NCI-H2227 (cell line): Measurements from ENCODE around the gene RARS2.
A peak's percentile ranks its signal among the peaks of the same experiment; 100 is the strongest.
"Not testable (repeated sequence)": the region's sequence is repeated elsewhere in the genome, so short reads cannot be mapped to it uniquely, and the experiment has no call there.

Experiments used
- DNase-seq: peaks from one replicate; lab custom pipeline; 2025; ENCODE audit not compliant: unreplicated experiment; lab: John Stamatoyannopoulos, UW

The RARS2 gene, protein sequence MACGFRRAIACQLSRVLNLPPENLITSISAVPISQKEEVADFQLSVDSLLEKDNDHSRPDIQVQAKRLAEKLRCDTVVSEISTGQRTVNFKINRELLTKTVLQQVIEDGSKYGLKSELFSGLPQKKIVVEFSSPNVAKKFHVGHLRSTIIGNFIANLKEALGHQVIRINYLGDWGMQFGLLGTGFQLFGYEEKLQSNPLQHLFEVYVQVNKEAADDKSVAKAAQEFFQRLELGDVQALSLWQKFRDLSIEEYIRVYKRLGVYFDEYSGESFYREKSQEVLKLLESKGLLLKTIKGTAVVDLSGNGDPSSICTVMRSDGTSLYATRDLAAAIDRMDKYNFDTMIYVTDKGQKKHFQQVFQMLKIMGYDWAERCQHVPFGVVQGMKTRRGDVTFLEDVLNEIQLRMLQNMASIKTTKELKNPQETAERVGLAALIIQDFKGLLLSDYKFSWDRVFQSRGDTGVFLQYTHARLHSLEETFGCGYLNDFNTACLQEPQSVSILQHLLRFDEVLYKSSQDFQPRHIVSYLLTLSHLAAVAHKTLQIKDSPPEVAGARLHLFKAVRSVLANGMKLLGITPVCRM

GRCh38 chr6:87589693-87590416 lies at the start of gene RARS2, which contains the start of gene ORC3:
TSS of gene RARS2 (minus strand) at chr6:87589987. CDS start at chr6:87589957, 30 bp downstream.
TSS of gene ORC3 (plus strand) at chr6:87590135. CDS start at chr6:87590169, 34 bp downstream.
- DNase-seq: peak; percentile 93

DNA sequence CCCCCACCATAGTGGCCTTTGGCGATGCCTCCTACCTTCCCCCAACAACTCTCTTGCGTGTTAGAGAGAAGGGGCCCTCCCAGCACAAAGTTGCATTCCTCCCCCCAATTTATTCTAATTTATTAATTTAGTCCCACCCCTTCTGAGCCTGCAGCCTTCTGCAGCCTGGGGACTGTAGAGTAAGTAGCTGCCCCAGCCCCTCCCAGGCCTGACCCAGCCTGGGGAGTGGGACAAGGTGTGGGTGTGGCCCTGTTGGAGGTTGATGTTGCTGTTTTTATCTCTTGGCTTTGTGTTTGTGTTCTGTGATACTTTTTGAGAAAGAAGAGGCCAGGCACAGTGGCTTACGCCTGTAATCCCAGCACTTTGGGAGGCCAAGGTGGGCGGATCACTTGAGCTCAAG lies 49.6 kb upstream of the RARS2 start:
- no peak for DNase-seq

- DNase-seq: no peak
Observed at GRCh38 chr6:87637106-87637505, 47.3 kb upstream of the RARS2 start.

DNA sequence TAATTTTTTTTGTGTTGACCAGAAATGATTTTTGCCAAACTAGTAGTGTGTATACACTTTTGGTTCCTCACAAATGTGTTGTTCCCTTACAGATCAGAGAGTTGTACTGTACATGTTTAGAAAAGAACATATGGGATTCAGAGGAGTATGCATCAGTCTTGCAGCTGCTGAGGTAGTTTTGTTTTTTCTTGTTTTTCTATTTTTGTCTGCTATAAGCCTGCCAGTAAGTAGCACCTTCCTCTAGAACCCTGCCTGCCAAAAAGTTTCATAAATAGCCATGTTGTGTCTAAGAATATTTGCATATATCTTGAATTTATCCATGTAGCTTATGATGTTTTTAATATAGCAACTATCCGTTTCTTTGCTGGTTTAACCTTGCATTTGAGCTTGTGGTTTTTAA lies 46.5 kb upstream of the RARS2 start:
- no peak for DNase-seq

GRCh38 chr6:87633851-87634250 lies 44.1 kb upstream of the RARS2 start:
- DNase-seq: no peak

DNA sequence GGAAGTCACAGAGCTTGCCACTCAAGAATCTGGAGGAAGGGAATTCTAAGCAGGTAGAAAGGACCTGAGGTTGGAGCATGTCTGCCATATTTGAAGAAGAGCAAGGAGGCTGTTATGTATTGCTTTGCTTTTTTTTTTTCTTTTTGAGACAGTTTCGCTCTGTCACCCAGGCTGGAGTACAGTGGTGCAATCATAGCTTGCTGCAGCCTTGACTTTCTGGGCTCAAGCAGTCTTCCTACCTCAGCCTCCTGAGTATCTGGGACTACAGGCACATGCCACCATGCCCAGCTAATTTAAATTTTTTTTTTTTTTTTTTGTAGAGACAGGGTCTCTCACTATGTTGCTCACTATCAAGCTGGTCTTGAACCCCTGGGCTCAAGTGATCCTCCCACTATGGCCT lies 41.0 kb upstream of the RARS2 start:
- DNase-seq: no peak

GRCh38 chr6:87628881-87629280 lies 39.1 kb upstream of the RARS2 start:
- no peak for DNase-seq

- no peak for DNase-seq
Observed at GRCh38 chr6:87628424-87628823, 38.6 kb upstream of the RARS2 start.

DNA sequence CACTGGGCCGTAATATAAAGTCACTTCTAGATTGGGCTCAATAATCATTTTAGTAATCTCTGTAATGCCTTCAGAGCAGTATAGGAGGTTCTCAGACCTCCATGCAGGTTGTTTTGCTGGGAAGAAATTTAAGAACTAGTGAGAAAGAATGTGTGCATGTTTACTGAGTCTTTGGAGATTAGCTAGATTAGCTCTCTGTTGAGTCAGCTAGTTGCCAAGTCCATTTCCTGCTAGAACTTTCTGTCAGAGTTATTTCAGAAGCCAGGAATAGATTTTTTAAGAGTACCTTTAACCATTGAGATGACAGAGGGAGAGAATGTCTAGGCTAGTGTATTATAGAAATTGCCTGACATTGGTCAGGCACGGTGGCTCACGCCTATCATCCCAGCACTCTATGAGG lies 33.5 kb upstream of the RARS2 start:
- no peak for DNase-seq

DNA sequence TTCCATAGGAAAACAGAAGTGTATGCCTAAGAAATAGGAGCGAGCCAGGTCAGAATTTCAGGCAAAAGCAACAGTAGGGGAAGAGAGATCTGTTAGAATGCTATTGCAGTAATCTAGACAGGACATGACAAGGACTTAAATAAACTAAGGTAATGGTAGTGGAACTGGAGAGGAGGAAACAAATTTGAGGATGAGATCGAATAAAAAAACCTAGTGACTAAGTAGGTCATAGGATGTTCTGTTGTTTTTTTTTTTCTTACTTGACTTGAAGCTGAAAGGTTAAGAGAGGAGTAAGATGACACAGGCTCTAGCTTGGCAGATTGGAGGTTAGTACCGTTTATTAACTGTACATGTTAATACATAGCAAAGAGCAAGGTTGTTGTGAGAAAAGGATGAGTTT lies 28.7 kb upstream of the RARS2 start:
- no peak for DNase-seq

- DNase-seq: no peak
Observed at GRCh38 chr6:87617405-87617804, 27.6 kb upstream of the RARS2 start.

- DNase-seq: not testable (repeated sequence)
Observed at GRCh38 chr6:87613018-87613417, 23.2 kb upstream of the RARS2 start.

DNA sequence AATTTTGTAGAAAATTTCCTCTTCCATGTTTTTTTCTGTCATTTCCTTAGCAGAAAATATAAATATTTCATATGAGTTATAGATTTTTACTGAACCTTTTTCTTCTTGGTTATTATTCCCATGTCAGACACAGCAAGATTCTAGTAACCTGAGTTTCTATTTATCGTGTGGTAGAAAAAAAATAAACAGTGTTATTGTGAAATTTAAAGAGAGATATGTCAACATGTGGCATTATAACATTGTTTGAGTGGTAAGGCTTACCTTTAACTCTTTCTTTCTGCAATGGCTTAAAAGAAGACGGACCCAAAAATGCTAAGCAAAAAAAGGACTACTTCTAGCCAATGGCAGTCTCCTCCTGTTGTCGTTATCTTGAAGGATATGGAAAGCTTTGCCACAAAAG lies 19.0 kb upstream of the RARS2 start:
- no peak for DNase-seq

GRCh38 chr6:87606199-87606598 lies 16.4 kb upstream of the RARS2 start:
- no peak for DNase-seq

DNA sequence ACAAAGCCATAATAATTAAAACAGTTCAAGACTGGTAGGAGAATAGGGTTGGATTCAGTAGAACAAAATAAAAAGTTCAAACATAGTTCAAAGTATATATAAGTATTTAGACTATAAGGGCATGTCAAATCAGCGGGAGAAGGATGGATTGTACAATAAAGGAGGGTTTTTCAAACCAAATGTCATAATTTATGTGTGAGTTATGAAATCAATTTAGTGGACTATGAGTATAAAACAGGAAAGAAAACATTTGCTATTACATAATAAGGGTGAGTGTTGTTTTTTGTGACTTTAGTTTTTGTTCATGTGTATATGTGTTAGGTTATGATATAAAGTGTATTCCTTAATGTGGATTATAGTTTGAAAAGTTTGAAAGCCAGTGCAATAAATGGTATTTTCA lies 10.8 kb upstream of the RARS2 start:
- DNase-seq: no peak

- DNase-seq: no peak
Observed at GRCh38 chr6:87590990-87591389, 1.2 kb upstream of the RARS2 start.

GRCh38 chr6:87590417-87590880 lies 662 bp upstream of the RARS2 start:
- DNase-seq: no peak

DNA sequence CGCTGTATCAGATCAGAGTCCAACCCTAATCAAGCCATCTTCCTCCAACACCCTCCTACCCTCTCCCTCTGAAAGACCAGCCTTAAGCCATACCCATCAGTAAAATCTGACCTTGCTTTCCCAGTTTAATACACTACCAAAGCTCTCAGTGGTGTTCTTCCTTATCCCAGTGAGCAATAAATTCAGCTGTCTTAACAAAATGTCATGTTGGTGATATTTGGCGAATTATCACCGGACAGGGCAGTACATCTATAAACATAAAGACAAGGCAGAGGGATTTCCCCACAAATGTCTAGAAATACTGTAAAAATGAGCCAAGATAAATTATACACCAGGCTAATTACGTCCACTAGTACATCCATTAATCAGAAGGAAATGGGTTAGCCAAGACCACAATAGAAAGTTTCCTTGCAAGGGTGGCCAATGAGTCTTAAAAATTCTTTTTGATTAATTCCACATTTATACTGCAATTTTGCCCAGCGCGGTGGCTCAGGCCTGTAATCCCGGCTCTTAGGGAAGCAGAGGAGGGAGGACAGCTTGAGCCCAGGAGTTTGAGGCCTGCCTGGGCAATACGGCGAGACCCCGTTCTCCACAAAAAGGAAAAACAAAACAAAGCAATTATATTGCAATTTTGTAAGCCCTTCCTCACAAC lies 905 bp downstream of the RARS2 start:
- no peak for DNase-seq

- no peak for DNase-seq
Observed at GRCh38 chr6:87586371-87587077, 3.3 kb downstream of the RARS2 start.

GRCh38 chr6:87583822-87584221 lies 6.0 kb downstream of the RARS2 start:
- no peak for DNase-seq

DNA sequence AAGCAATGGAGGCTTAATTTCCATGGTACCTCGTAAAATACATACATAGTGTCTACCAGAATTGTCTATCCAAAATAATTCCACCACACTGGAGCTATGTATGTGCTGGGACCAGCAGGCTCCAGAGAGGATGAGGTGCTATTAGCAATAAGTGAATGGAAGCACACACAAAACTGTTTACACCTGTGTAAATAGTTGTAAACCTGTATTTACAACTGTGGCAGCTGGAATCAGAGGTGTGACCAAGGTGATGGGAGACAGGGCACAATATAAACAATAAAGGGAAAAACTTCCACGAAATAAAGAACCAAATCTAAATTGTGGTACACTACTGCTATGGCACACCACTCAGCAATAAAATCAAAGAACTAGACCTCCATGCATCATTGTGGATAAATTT lies 14.4 kb downstream of the RARS2 start:
- no peak for DNase-seq
